Upper lobe of right lung (tissue), 1 donor: ENCODE results near the gene PTPRG. TPM values are rescaled to one million over a fixed set of nuclear protein-coding genes. Genes with fewer than 3 reads are reported as not detected.

Experiments used
- ATAC-seq: fragments of 200-7000 bp; cut with Tn5 transposase; one replicate; pipeline ENCODE4 v1.9.1; 2020; ENCODE audit warnings: mild to moderate bottlenecking, moderate library complexity
- DNase-seq: peaks from one replicate; pipeline ENCODE4 v3.0.0-alpha.2; 2020
- H3K27ac ChIP-seq: fragments of 200-600 bp; one replicate; pipeline ENCODE4 v1.8.0; 2022
- H3K27me3 ChIP-seq: fragments of 200-600 bp; one replicate; pipeline ENCODE4 v1.8.0; 2022; ENCODE audit warnings: mild to moderate bottlenecking
- H3K36me3 ChIP-seq: fragments of 200-600 bp; one replicate; pipeline ENCODE4 v1.8.0; 2022
- H3K4me1 ChIP-seq: fragments of 200-600 bp; one replicate; pipeline ENCODE4 v1.8.0; 2022
- H3K4me3 ChIP-seq: fragments of 200-600 bp; one replicate; pipeline ENCODE4 v1.8.0; 2022; ENCODE audit warnings: mild to moderate bottlenecking
- H3K9me3 ChIP-seq: fragments of 200-600 bp; one replicate; pipeline ENCODE4 v1.8.0; 2022
- intact Hi-C: fragments of 100-400 bp; cut with DNase I; formaldehyde crosslinking; loops from one replicate; pipeline ENCODE4 v1.11.0; 2022
- total RNA-seq: library from RNA; stranded (reverse); fragmentation: NEBNext Ultra II Directional; extraction: Animal tissue kit (Norgen Biotek cat#: 25700); gene quantifications from one replicate; pipeline ENCODE4 v1.2.1, GENCODE V29; 2021
- TF ChIP-seq, protein P1 (sequence below): fragments of 200-600 bp; IDR thresholded peaks from one replicate; pipeline ENCODE4 v1.8.0; 2022; ENCODE audit warnings: antibody characterized with exemption
- donor health status: DM: no; HTN: yes; CAD: no; lungs with severe emphysema.

PTPRG gene
- total RNA-seq, 1 donor from 2014 or later, result 86.7 TPM

DNA sequence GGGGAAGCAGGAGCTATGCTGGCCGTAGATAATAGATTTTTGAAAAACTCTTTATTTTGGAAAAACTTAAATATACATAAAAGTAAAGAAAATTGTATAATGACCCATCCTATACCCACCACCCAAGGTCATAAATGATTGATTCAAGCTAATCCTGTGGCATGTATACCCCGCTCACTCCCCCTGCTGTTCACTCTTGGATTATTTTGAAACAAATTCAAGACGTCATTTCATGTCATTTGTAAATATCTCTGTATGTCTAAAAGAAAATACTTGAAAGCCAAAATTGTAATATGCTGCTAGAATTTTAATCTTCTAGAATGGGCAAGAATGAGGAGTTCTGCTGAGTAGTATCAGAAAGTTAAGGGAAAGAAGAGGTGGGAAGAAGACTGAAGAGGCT, 570.2 kb downstream of the PTPRG start:
- peak overlapping the region; percentile 49 for H3K27ac ChIP-seq
- ATAC-seq, result no peak
- H3K4me1 ChIP-seq, result peaks cover 27% of the 10 kb centered on the region
- H3K27me3 ChIP-seq, result no peaks in the 10 kb centered on the region
- intact Hi-C loops, result no loop called here
- H3K9me3 ChIP-seq, result no peaks in the 10 kb centered on the region
- TF ChIP-seq, protein P1, sequence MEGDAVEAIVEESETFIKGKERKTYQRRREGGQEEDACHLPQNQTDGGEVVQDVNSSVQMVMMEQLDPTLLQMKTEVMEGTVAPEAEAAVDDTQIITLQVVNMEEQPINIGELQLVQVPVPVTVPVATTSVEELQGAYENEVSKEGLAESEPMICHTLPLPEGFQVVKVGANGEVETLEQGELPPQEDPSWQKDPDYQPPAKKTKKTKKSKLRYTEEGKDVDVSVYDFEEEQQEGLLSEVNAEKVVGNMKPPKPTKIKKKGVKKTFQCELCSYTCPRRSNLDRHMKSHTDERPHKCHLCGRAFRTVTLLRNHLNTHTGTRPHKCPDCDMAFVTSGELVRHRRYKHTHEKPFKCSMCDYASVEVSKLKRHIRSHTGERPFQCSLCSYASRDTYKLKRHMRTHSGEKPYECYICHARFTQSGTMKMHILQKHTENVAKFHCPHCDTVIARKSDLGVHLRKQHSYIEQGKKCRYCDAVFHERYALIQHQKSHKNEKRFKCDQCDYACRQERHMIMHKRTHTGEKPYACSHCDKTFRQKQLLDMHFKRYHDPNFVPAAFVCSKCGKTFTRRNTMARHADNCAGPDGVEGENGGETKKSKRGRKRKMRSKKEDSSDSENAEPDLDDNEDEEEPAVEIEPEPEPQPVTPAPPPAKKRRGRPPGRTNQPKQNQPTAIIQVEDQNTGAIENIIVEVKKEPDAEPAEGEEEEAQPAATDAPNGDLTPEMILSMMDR, result peak; percentile 46
- no peak for DNase-seq
- H3K36me3 ChIP-seq, result no peaks in the 10 kb centered on the region
- H3K4me3 ChIP-seq, result no peak overlapping the region

DNA sequence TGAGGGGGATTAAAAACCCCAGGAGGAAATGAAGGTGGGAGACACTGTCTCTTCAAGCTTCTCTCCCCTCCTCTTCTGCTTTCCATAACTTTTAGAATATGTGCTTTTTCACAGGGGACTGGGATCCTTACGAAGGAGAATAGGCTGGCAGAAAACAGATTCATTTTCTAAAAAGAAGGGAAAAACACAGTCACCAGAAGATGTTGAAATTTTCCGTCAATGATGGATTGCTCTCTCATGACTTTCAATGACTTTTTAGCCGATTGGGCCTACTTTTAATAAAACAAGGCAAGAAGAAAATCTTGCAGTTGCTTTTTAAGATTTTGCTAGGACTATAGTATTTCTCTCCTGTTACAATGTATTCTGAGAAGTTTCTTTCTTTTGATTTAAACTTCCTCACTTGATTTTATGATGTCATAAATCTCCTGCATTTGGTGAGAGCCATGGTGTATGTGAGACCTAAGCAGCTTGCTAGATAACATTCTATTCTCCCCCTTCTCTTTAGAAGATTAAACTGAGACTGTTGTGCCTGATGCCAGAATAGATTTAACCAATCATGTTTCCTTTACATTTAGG, 570.7 kb downstream of the PTPRG start:
- no peak for ATAC-seq
- H3K9me3 ChIP-seq, result no peaks in the 10 kb centered on the region
- TF ChIP-seq, protein P1, result no peak
- DNase-seq, result no peak
- no peaks in the 10 kb centered on the region for H3K36me3 ChIP-seq
- H3K27ac ChIP-seq, result peak overlapping the region; percentile 49
- H3K27me3 ChIP-seq, result no peaks in the 10 kb centered on the region
- intact Hi-C loops, result no loop called here
- H3K4me3 ChIP-seq, result no peak overlapping the region
- peaks cover 27% of the 10 kb centered on the region for H3K4me1 ChIP-seq

DNA sequence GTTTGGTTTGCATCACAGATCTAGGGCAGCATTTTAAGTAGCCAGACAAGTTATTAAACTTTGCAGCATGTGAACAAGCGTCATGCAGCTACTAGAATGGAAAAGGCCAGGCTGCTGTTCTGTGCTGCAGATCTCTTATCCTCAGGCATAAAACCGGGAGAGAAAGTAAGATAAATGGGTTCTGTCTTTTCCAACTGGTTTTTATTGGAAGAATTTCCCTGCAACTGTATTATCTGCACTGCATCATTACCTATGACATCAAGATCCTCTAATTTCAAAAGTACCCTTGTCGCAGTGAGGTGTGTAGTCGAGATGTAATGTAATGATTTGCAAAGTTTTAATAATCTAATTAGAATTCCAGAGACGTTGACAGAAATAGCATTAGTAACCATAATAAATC, 571.6 kb downstream of the PTPRG start:
- intact Hi-C loops, result no loop called here
- no peaks in the 10 kb centered on the region for H3K36me3 ChIP-seq
- H3K4me1 ChIP-seq, result peaks cover 27% of the 10 kb centered on the region
- DNase-seq (no peak), ATAC-seq (no peak)
- H3K9me3 ChIP-seq, result no peaks in the 10 kb centered on the region
- no peak overlapping the region for H3K4me3 ChIP-seq
- TF ChIP-seq, protein P1, result no peak
- no peaks in the 10 kb centered on the region for H3K27me3 ChIP-seq
- no peak overlapping the region for H3K27ac ChIP-seq

DNA sequence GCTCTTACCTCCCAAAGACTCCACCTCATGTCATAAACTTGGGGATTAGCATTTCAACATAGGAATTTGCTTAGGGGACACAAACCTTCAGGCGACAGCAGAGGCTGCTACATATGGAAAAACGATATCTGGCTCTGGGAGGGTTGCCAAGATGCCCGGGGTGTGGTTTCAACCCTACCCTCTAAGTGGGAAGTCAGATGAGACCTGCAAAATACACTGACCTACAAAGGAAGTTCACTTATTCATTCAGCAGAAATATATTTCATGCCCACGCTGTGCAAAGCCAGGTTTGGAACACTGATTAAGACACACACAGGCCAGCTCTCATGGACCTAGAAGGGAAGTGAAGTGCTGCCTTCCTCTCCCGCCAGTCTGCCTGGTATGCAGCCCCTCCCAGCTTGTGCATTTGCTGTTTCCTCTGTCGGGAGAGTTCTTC, 572.7 kb downstream of the PTPRG start:
- peak; percentile 91 for ATAC-seq
- intact Hi-C loops, result no loop called here
- TF ChIP-seq, protein P1, result no peak
- Histone ChIP-seq H3K9me3 (no peaks in the 10 kb centered on the region), H3K27me3 (no peaks in the 10 kb centered on the region), H3K36me3 (no peaks in the 10 kb centered on the region), H3K4me1 (peaks cover 21% of the 10 kb centered on the region), H3K4me3 (no peak overlapping the region), H3K27ac (peak overlapping the region; percentile 55)
- DNase-seq, result no peak

DNA sequence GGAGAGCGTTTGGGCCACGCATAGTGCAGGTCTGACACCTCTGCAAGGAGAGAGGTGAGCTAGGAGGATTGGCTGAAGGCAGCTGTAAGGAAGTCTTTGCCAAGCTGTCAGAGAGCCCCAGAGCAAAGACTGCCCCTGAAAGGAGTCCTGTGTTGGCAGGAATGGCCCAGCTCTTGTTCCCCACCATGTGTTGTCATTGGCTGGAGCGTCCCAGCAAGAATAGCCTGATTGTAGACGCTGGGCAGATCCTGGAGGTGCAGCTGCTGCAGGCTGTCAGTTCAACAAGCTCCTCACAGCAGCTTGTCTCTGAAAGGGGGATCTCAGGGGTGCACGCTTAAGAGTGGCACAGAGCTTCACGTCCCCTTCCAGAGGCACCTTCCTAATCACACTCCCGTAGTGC, 574.4 kb downstream of the PTPRG start:
- no peaks in the 10 kb centered on the region for H3K27me3 ChIP-seq
- TF ChIP-seq, protein P1, result no peak
- H3K4me3 ChIP-seq, result no peak overlapping the region
- no peaks in the 10 kb centered on the region for H3K9me3 ChIP-seq
- no peak overlapping the region for H3K27ac ChIP-seq
- peaks cover 21% of the 10 kb centered on the region for H3K4me1 ChIP-seq
- no peaks in the 10 kb centered on the region for H3K36me3 ChIP-seq
- ATAC-seq (no peak), DNase-seq (no peak)
- intact Hi-C loops, result no loop called here

DNA sequence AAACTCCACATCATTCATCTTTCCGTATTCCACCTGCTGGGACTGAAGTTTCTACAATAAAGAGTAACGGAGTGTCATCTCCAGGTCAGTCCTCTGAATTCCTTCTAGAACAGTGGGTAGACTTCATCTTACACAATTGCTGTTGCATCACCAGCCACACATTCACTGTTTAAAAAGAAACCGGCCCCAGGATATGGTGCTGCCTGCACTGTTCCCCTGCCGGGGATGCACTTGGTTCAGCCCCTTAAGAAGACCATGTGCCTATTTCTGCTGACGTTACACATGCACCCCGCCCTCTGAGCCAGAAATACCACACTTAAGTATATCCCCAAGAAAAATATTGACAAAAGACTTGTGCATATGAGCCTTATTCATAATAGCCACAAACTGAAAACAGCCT, 578.6 kb downstream of the PTPRG start:
- ATAC-seq, result peak; percentile 60
- intact Hi-C loops, result no loop called here
- no peak for DNase-seq

More for the DNA sequence above, 578.6 kb downstream of the PTPRG start:
- Histone ChIP-seq H3K4me1 (peaks cover 10% of the 10 kb centered on the region), H3K9me3 (no peaks in the 10 kb centered on the region), H3K36me3 (no peaks in the 10 kb centered on the region), H3K27me3 (no peaks in the 10 kb centered on the region), H3K27ac (no peak overlapping the region), H3K4me3 (no peak overlapping the region)
- TF ChIP-seq, protein P1, result no peak
